H1 (cell line): ENCODE data around the gene FLVCR1. TPM values are rescaled to one million over a fixed set of nuclear protein-coding genes. Genes with fewer than 3 reads are reported as not detected.

Experiments
- CTCF ChIA-PET: fragments of 300-600 bp; sonication (Branson Sonifier 250); formaldehyde crosslinking; loops from one replicate; lab custom pipeline; 2021; ENCODE audit not compliant: partially characterized antibody; lab: Charles Lee
- POLR2A ChIA-PET: fragments of 300-600 bp; sonication (Branson Sonifier 250); formaldehyde crosslinking; loops from one replicate; lab custom pipeline; 2021; ENCODE audit warnings: inconsistent platforms; ENCODE audit not compliant: partially characterized antibody; lab: Charles Lee
- DNase-seq, 2 experiments: peaks; one replicate each; pipeline versions ENCODE4 v3.0.0 to v3.0.0-alpha.2; 2010 to 2022; ENCODE audit warnings: low spot score in 2 of 2, low read depth in 1 of 2, mixed read lengths in 1 of 2
- FAIRE-seq: peaks from 2 replicates; lab custom pipeline; 2011; peaks lifted over from hg19 to GRCh38; lab: Jason Lieb, UNC
- H2AFZ ChIP-seq: 2 replicates; pipeline ENCODE4 v1.8.1; 2012; ENCODE audit warnings: low read length, inconsistent platforms
- H2AK5ac ChIP-seq: 2 replicates; pipeline ENCODE4 v1.6.1; 2013; ENCODE audit warnings: low read depth, low read length
- H2BK120ac ChIP-seq: replicated peaks from 2 replicates; pipeline ENCODE3; 2013; ENCODE audit warnings: low read depth, low read length, inconsistent platforms
- H2BK12ac ChIP-seq: 2 replicates; pipeline ENCODE4 v1.6.1; 2013; ENCODE audit warnings: low read depth, low read length
- H2BK15ac ChIP-seq: 2 replicates; pipeline ENCODE4 v1.6.1; 2013; ENCODE audit warnings: low read length
- H2BK20ac ChIP-seq: 2 replicates; pipeline ENCODE4 v1.6.1; 2013; ENCODE audit warnings: low read length
- H2BK5ac ChIP-seq: 2 replicates; pipeline ENCODE4 v1.6.1; 2013; ENCODE audit warnings: low read depth, low read length
- H3K14ac ChIP-seq: 2 replicates; pipeline ENCODE4 v1.6.1; 2013; ENCODE audit warnings: inconsistent platforms; ENCODE audit not compliant: insufficient read length
- H3K18ac ChIP-seq: 2 replicates; pipeline ENCODE4 v1.6.1; 2013; ENCODE audit warnings: low read length; ENCODE audit errors: extremely low read depth
- H3K23ac ChIP-seq: 2 replicates; pipeline ENCODE4 v1.6.1; 2013; ENCODE audit warnings: inconsistent platforms; ENCODE audit not compliant: insufficient read length
- H3K23me2 ChIP-seq: 2 replicates; pipeline ENCODE4 v1.6.1; 2013; ENCODE audit warnings: low read depth, low read length
- H3K27ac ChIP-seq: 2 replicates; pipeline ENCODE4 v1.6.1; 2011; ENCODE audit warnings: low read depth, low read length, inconsistent platforms
- H3K27me3 ChIP-seq, 4 experiments: replicated peaks in 1 of 4; 1 replicate in 1 of 4; 2 replicates in 3 of 4; pipeline versions ENCODE4 v1.6.1 to v1.8.1; 2011 to 2013; ENCODE audit warnings: low read length in 3 of 4, mild to moderate bottlenecking in 3 of 4, inconsistent platforms in 2 of 4, mixed read lengths in 2 of 4, moderate library complexity in 1 of 4; ENCODE audit not compliant: control insufficient read depth in 3 of 4, insufficient read depth in 3 of 4; ENCODE audit errors: extremely low read depth in 1 of 4
- H3K36me3 ChIP-seq, 4 experiments: 2 replicates each; pipeline versions ENCODE4 v1.6.1 to v1.8.1; 2011 to 2013; ENCODE audit warnings: mild to moderate bottlenecking in 4 of 4, low read length in 3 of 4, moderate library complexity in 2 of 4, control low read depth in 1 of 4, inconsistent platforms in 1 of 4; ENCODE audit not compliant: insufficient read depth in 4 of 4, control insufficient read depth in 2 of 4
- H3K4ac ChIP-seq: replicated peaks from 2 replicates; pipeline ENCODE3; 2013; ENCODE audit warnings: low read length, low read depth, mixed read lengths, inconsistent platforms; ENCODE audit not compliant: insufficient read length
- H3K4me1 ChIP-seq, 4 experiments: replicated peaks in 1 of 4; 1 replicate in 1 of 4; 2 replicates in 3 of 4; pipeline versions ENCODE4 v1.6.1 to v1.8.1; 2011 to 2013; ENCODE audit warnings: low read length in 3 of 4, inconsistent platforms in 2 of 4, mixed read lengths in 1 of 4; ENCODE audit not compliant: insufficient read depth in 4 of 4, control insufficient read depth in 3 of 4
- H3K4me2 ChIP-seq, 2 experiments: 2 replicates each; pipeline versions ENCODE4 v1.6.1 to v1.8.1; 2011 to 2013; ENCODE audit warnings: low read depth in 2 of 2, low read length in 2 of 2, control low read depth in 1 of 2, inconsistent platforms in 1 of 2, mild to moderate bottlenecking in 1 of 2; ENCODE audit not compliant: insufficient read depth in 1 of 2
- H3K4me3 ChIP-seq, 4 experiments: fragments of 200-600, 300-600 bp in 1 of 4; sonication (generic), shearing (Covaris generic), sonication (Bioruptor Twin) in 1 of 4; 2 replicates each; pipeline versions ENCODE4 v1.5.1 to v1.8.1; 2011 to 2016; ENCODE audit warnings: low read length in 4 of 4, low read depth in 3 of 4, control low read depth in 2 of 4, inconsistent platforms in 2 of 4, mild to moderate bottlenecking in 2 of 4, mixed read lengths in 1 of 4, moderate library complexity in 1 of 4; ENCODE audit not compliant: insufficient read depth in 2 of 4; ENCODE audit errors: extremely low read depth in 1 of 4
- H3K56ac ChIP-seq: replicated peaks from 2 replicates; pipeline ENCODE3; 2013; ENCODE audit warnings: low read depth, mild to moderate bottlenecking, mixed read lengths, low read length, inconsistent platforms; ENCODE audit not compliant: insufficient read length
- H3K79me1 ChIP-seq: 2 replicates; pipeline ENCODE4 v1.6.1; 2013; ENCODE audit warnings: low read depth, low read length, control low read depth
- H3K79me2 ChIP-seq, 2 experiments: 2 replicates each; pipeline versions ENCODE4 v1.6.1 to v1.8.1; 2012 to 2013; ENCODE audit warnings: low read length in 2 of 2, mild to moderate bottlenecking in 2 of 2, inconsistent platforms in 1 of 2; ENCODE audit not compliant: insufficient read depth in 2 of 2, control insufficient read depth in 1 of 2
- H3K9ac ChIP-seq, 4 experiments: replicated peaks in 1 of 4; 1 replicate in 1 of 4; 2 replicates in 3 of 4; pipeline versions ENCODE4 v1.6.1 to v1.8.1; 2011 to 2013; ENCODE audit warnings: low read depth in 3 of 4, low read length in 3 of 4, control low read depth in 2 of 4, mild to moderate bottlenecking in 2 of 4, moderate library complexity in 2 of 4, inconsistent platforms in 1 of 4; ENCODE audit errors: extremely low read depth in 1 of 4
- H3K9me3 ChIP-seq, 2 experiments: 2 replicates each; pipeline versions ENCODE4 v1.6.1 to v1.8.1; 2012 to 2013; ENCODE audit warnings: mild to moderate bottlenecking in 2 of 2, moderate library complexity in 2 of 2, control low read depth in 1 of 2, inconsistent platforms in 1 of 2, low read depth in 1 of 2, low read length in 1 of 2, mixed read lengths in 1 of 2; ENCODE audit not compliant: insufficient read depth in 2 of 2
- H4K20me1 ChIP-seq, 2 experiments: replicated peaks in 1 of 2; 2 replicates each; pipeline versions ENCODE3 to v1.8.1; 2011 to 2013; ENCODE audit warnings: inconsistent platforms in 2 of 2, low read length in 2 of 2, mild to moderate bottlenecking in 1 of 2; ENCODE audit not compliant: insufficient read depth in 2 of 2, control insufficient read depth in 1 of 2
- H4K5ac ChIP-seq: 2 replicates; pipeline ENCODE4 v1.6.1; 2013; ENCODE audit warnings: low read length, low read depth, mixed read lengths, inconsistent platforms; ENCODE audit not compliant: insufficient read length
- H4K8ac ChIP-seq: 2 replicates; pipeline ENCODE4 v1.8.0; 2013; ENCODE audit warnings: mild to moderate bottlenecking, moderate library complexity, low read length, inconsistent platforms; ENCODE audit not compliant: insufficient read depth; ENCODE audit errors: extremely low read depth
- H4K91ac ChIP-seq: replicated peaks from 2 replicates; pipeline ENCODE3; 2013; ENCODE audit warnings: low read length, mixed read lengths, inconsistent platforms; ENCODE audit not compliant: insufficient read length
- ATF2 ChIP-seq: IDR thresholded peaks from 2 replicates; pipeline ENCODE4 v1.6.1; 2012; ENCODE audit warnings: low read length, inconsistent platforms
- CBX8 ChIP-seq: fragments of 300-800, 300-1000 bp; sonication (generic); IDR thresholded peaks from 2 replicates; pipeline ENCODE4 v1.7.1; 2016; ENCODE audit warnings: low read depth, low read length, borderline replicate concordance
- E2F6 ChIP-seq: IDR thresholded peaks from 2 replicates; pipeline ENCODE4 v1.6.1; 2012; ENCODE audit warnings: inconsistent platforms
- EZH2 ChIP-seq: fragments of 200-600 bp; sonication (generic); IDR thresholded peaks from 2 replicates; pipeline ENCODE4 v1.7.1; 2012; ENCODE audit warnings: low read depth, mild to moderate bottlenecking, moderate library complexity, low read length, inconsistent platforms; ENCODE audit not compliant: severe bottlenecking
- FOSL1 ChIP-seq: IDR thresholded peaks from 2 replicates; pipeline ENCODE4 v1.6.1; 2011; ENCODE audit warnings: mild to moderate bottlenecking, low read depth, low read length, moderate library complexity; ENCODE audit not compliant: insufficient read depth
- JUN ChIP-seq: IDR thresholded peaks from 2 replicates; pipeline ENCODE4 v1.6.1; 2011; ENCODE audit warnings: low read depth, mild to moderate bottlenecking, improper control_type of control experiment, low read length
- POLR2A ChIP-seq, 2 experiments: IDR thresholded peaks; 1 replicate in 1 of 2; 2 replicates in 1 of 2; pipeline ENCODE4 v1.6.1; 2011; ENCODE audit warnings: low read depth in 2 of 2, low read length in 2 of 2, mild to moderate bottlenecking in 2 of 2; ENCODE audit errors: control extremely low read depth in 1 of 2
- POLR2AphosphoS5 ChIP-seq: IDR thresholded peaks from 2 replicates; pipeline ENCODE4 v1.6.1; 2011; ENCODE audit warnings: low read depth, low read length
- RAD21 ChIP-seq, 2 experiments: IDR thresholded peaks in 1 of 2; conservative IDR thresholded peaks in 1 of 2; 2 replicates each; pipeline ENCODE4 v1.6.1; 2011; ENCODE audit warnings: low read depth in 2 of 2, low read length in 2 of 2, improper control_type of control experiment in 1 of 2, inconsistent platforms in 1 of 2, mild to moderate bottlenecking in 1 of 2, moderate library complexity in 1 of 2
- WGBS, 2 experiments: shearing (Covaris generic) in 1 of 2; methylation state at CpG; one replicate each; pipeline versions ENCODE4 v1.1.6 to v1.1.7; 2013 to 2015; ENCODE audit warnings: low lambda C conversion rate in 2 of 2, mixed read lengths in 2 of 2, inconsistent platforms in 1 of 2, low coverage in 1 of 2, missing lambda C conversion rate in 1 of 2; ENCODE audit not compliant: insufficient replicate concordance in 2 of 2, insufficient coverage in 1 of 2, insufficient read length in 1 of 2; ENCODE audit errors: extremely low coverage in 1 of 2, missing lambda C conversion rate in 1 of 2; 5-methylcytosine and 5-hydroxymethylcytosine counted together
- polyA plus RNA-seq, 7 experiments: library from polyadenylated mRNA; depleted of rRNA in 3 of 7; stranded (reverse) in 5 of 7; unstranded in 2 of 7; fragments of >200 nt in 5 of 7; fragments of 200-250 nt in 2 of 7; gene quantifications; 1 replicate in 5 of 7; 2 replicates in 1 of 7; 4 replicates in 1 of 7; pipeline versions ENCODE4 v1.2.1 to v1.2.3, GENCODE V29; 2011 to 2013; ENCODE audit warnings: missing spikeins in 2 of 7, mixed read lengths in 2 of 7
- total RNA-seq: library from RNA; stranded (reverse); fragmentation: NEBNext Ultra II Directional; extraction: Animal tissue kit (Norgen Biotek cat#: 25700); gene quantifications from 2 replicates; pipeline ENCODE4 v1.2.1, GENCODE V29; 2021

FLVCR1 gene
- total and polyA plus RNA-seq, 2 of the 8 experiments (the other 6 are each of a cell fraction or from before 2014, with no cell fraction given): 31.8 to 75.7 TPM

- H4K91ac ChIP-seq: no peak overlapping the region
- H3K27me3 ChIP-seq: no peaks in the 10 kb centered on the region
- CTCF ChIA-PET: interaction anchor here (0.6 to 2.3 kb wide), 7 partner anchors 11 to 102 kb away, joined by 3 to 8 read pairs (median 5); no protein-coding TSS in a partner anchor
- H3K79me1 ChIP-seq: no peaks in the 10 kb centered on the region
- FAIRE-seq (peak; percentile 24), DNase-seq (no peak)
- H3K4me2 ChIP-seq: no peak overlapping the region
- no peaks in the 10 kb centered on the region for H4K20me1 ChIP-seq
- no peak overlapping the region for H3K56ac ChIP-seq
- H2AFZ ChIP-seq: no peak overlapping the region
- H2BK5ac ChIP-seq: no peak overlapping the region
- peaks cover 10 to 90% (median 68%) of the 10 kb centered on the region in 4 experiments; a peak in 7 of 8 replicates for H3K36me3 ChIP-seq
- no peaks in the 10 kb centered on the region for H3K9me3 ChIP-seq
- H3K9ac ChIP-seq: no peak overlapping the region
- H4K5ac ChIP-seq: no peak overlapping the region
- H3K14ac ChIP-seq: no peak overlapping the region
- 100% methylated on average over 1 of the region's 1 CpG; no CpG with 5 or more reads in 1 of the 2 experiments for WGBS, 2 experiments
- no peak overlapping the region for H2BK20ac ChIP-seq
- POLR2A ChIA-PET: interaction anchor here (0.7 to 13.4 kb wide), 20 partner anchors 8 to 190 kb away, joined by 3 to 177 read pairs (median 5); partner anchors contain the start of genes FLVCR1 and VASH2
- TF ChIP-seq ATF2 (no peak), EZH2 (no peak), E2F6 (no peak), POLR2AphosphoS5 (peak; percentile 81; the same call in 1 of the 2 replicates), POLR2A (IDR thresholded peaks at IDR 0.05; ENCODE audit: control extremely low read depth in 1 of 2, low read depth in 2 of 2, low read length in 2 of 2) (peak; percentile 15 to 67; a peak in 2 of 3 replicates), RAD21 (IDR thresholded peaks at IDR 0.05 in 1 of 2, conservative IDR thresholded peaks at IDR 0.05 in 1 of 2; ENCODE audit: low read depth in 2 of 2, low read length in 2 of 2) (no peak), CBX8 (no peak), FOSL1 (no peak), JUN (no peak)
- no peak overlapping the region for H4K8ac ChIP-seq
- H3K23ac ChIP-seq: no peak overlapping the region
- no peaks in the 10 kb centered on the region for H3K4me1 ChIP-seq
- H3K18ac ChIP-seq: no peak overlapping the region
- no peak overlapping the region for H2BK12ac ChIP-seq
- no peak overlapping the region for H2BK15ac ChIP-seq
- H3K23me2 ChIP-seq: no peaks in the 10 kb centered on the region
- H3K4me3 ChIP-seq: no peak overlapping the region
- H3K79me2 ChIP-seq: no peaks in the 10 kb centered on the region; a peak in 1 of 4 replicates
- H2BK120ac ChIP-seq: no peak overlapping the region
- H3K4ac ChIP-seq: no peak overlapping the region
- no peak overlapping the region; the same call in 1 of the 2 replicates for H3K27ac ChIP-seq
- no peak overlapping the region for H2AK5ac ChIP-seq
These were observed 34.0 kb downstream of the FLVCR1 start for GRCh38 chr1:212892108-212892507.
